HG03280 (cell line): ENCODE data around the gene ZC3H12D.
A peak's percentile ranks its signal among the peaks of the same experiment; 100 is the strongest.
"Not testable (repeated sequence)": the region's sequence is repeated elsewhere in the genome, so short reads cannot be mapped to it uniquely, and the experiment has no call there.

Experiments
- ATAC-seq: cut with Tn5 transposase; IDR thresholded peaks from one replicate; pipeline ENCODE4 v1.9.1; 2021; ENCODE audit warnings: mild to moderate bottlenecking, moderate library complexity; ENCODE audit not compliant: unreplicated experiment

ZC3H12D gene

GRCh38 chr6:149483849-149484655 lies 762 bp downstream of the ZC3H12D start:
- no peak for ATAC-seq

- no peak for ATAC-seq
Observed at GRCh38 chr6:149483334-149483725, 1.5 kb downstream of the ZC3H12D start.

GRCh38 chr6:149482545-149483333 lies 2.1 kb downstream of the ZC3H12D start:
- ATAC-seq, result no peak

GRCh38 chr6:149480502-149481280 lies 4.1 kb downstream of the ZC3H12D start:
- no peak for ATAC-seq

- no peak for ATAC-seq
Observed at GRCh38 chr6:149478631-149479314, 6.0 kb downstream of the ZC3H12D start.

- ATAC-seq, result no peak
Observed at GRCh38 chr6:149477544-149477943, 7.3 kb downstream of the ZC3H12D start.

- ATAC-seq, result no peak
Observed at GRCh38 chr6:149476789-149477455, 7.9 kb downstream of the ZC3H12D start.

- ATAC-seq, result no peak
Observed at GRCh38 chr6:149474108-149474935, 10.5 kb downstream of the ZC3H12D start.

GRCh38 chr6:149473080-149474052 lies 11.4 kb downstream of the ZC3H12D start:
- no peak for ATAC-seq

GRCh38 chr6:149472241-149472640 lies 12.6 kb downstream of the ZC3H12D start:
- no peak for ATAC-seq

- peak; percentile 29 for ATAC-seq
Observed at GRCh38 chr6:149471801-149472200, 13.0 kb downstream of the ZC3H12D start.

- ATAC-seq, result no peak
Observed at GRCh38 chr6:149470948-149471347, 13.9 kb downstream of the ZC3H12D start.

GRCh38 chr6:149468179-149468578 lies 16.6 kb downstream of the ZC3H12D start:
- no peak for ATAC-seq

GRCh38 chr6:149467265-149467664 lies 17.5 kb downstream of the ZC3H12D start:
- ATAC-seq, result no peak

- no peak for ATAC-seq
Observed at GRCh38 chr6:149464411-149464810, 20.4 kb downstream of the ZC3H12D start.

GRCh38 chr6:149463781-149464180 lies 21.0 kb downstream of the ZC3H12D start:
- no peak for ATAC-seq

GRCh38 chr6:149462712-149463111 lies 22.1 kb downstream of the ZC3H12D start:
- not testable (repeated sequence) for ATAC-seq

GRCh38 chr6:149461670-149462069 lies 23.1 kb downstream of the ZC3H12D start:
- no peak for ATAC-seq
